ENCODE results near the gene AGTRAP. TPM values are rescaled to one million over a fixed set of nuclear protein-coding genes. Genes with fewer than 3 reads are reported as not detected.

The AGTRAP gene
- total RNA-seq, 1 experiment from 2014 or later = 57.0 TPM

GRCh38 chr1:11740258-11741192 is 4.6 kb downstream of the AGTRAP start:
- no peaks in the 10 kb centered on the region for H3K27me3 ChIP-seq (ENCODE audit: control insufficient read depth, insufficient read depth, low read length)
- peaks cover 11% of the 10 kb centered on the region for H3K4me1 ChIP-seq (ENCODE audit: control insufficient read depth, insufficient read depth, low read length)
- no peak overlapping the region for H3K4me3 ChIP-seq (ENCODE audit: low read depth in 2 of 2, low read length in 2 of 2)
- H3K9me3 ChIP-seq (ENCODE audit: control insufficient read depth, insufficient read depth, low read depth, low read length) = no peaks in the 10 kb centered on the region
- intact Hi-C loops (cut with micrococcal nuclease; ENCODE audit: unreplicated experiment) = no loop called here
- in situ Hi-C loops (cut with HindIII; ENCODE audit: low pct_unique_long_range_greater_than_20kb, low sequenced_read_pairs) = no loop called here
- H3K36me3 ChIP-seq (ENCODE audit: control insufficient read depth, insufficient read depth, low read length) = no peaks in the 10 kb centered on the region; the same call in none of the 2 replicates
- TF ChIP-seq TCF7L2 (IDR thresholded peaks at IDR 0.05; ENCODE audit: low read depth, low read length) (no peak), REST (IDR thresholded peaks at IDR 0.05; ENCODE audit: insufficient read depth in 1 of 2, low read depth in 2 of 2, low read length in 1 of 2) (no peak), SIN3A (IDR thresholded peaks at IDR 0.05; ENCODE audit: borderline replicate concordance, insufficient read depth, low read depth, low read length) (no peak), CTCF (IDR thresholded peaks at IDR 0.05) (no peak), POLR2AphosphoS5 (IDR thresholded peaks at IDR 0.05; ENCODE audit: low read depth, low read length) (no peak)
- BruUV-seq (replicated peaks) = no TSS peak
- ATAC-seq (no peak), DNase-seq (ENCODE audit: low read depth, low spot score) (no peak)
- no peak overlapping the region for H3K27ac ChIP-seq (ENCODE audit: low read length)
- CTCF ChIA-PET = no interaction called here
- POLR2A ChIA-PET = no interaction called here

- ChIA-PET CTCF (no interaction called here), POLR2A (no interaction called here)
- Histone ChIP-seq H3K27ac (ENCODE audit: low read length) (no peak overlapping the region), H3K4me1 (ENCODE audit: control insufficient read depth, insufficient read depth, low read length) (peaks cover 9% of the 10 kb centered on the region), H3K4me3 (ENCODE audit: low read depth in 2 of 2, low read length in 2 of 2) (no peak overlapping the region), H3K9me3 (ENCODE audit: control insufficient read depth, insufficient read depth, low read depth, low read length) (no peaks in the 10 kb centered on the region), H3K36me3 (ENCODE audit: control insufficient read depth, insufficient read depth, low read length) (no peaks in the 10 kb centered on the region; the same call in 1 of the 2 replicates), H3K27me3 (ENCODE audit: control insufficient read depth, insufficient read depth, low read length) (no peaks in the 10 kb centered on the region)
- in situ Hi-C loops (cut with HindIII; ENCODE audit: low pct_unique_long_range_greater_than_20kb, low sequenced_read_pairs) (no loop called here), intact Hi-C loops (cut with micrococcal nuclease; ENCODE audit: unreplicated experiment) (no loop called here)
- TF ChIP-seq CTCF (IDR thresholded peaks at IDR 0.05) = no peak
- TF ChIP-seq POLR2AphosphoS5 (IDR thresholded peaks at IDR 0.05; ENCODE audit: low read depth, low read length) = no peak
- no peak for TF ChIP-seq REST (IDR thresholded peaks at IDR 0.05; ENCODE audit: insufficient read depth in 1 of 2, low read depth in 2 of 2, low read length in 1 of 2)
- no peak for TF ChIP-seq TCF7L2 (IDR thresholded peaks at IDR 0.05; ENCODE audit: low read depth, low read length)
- no peak for TF ChIP-seq SIN3A (IDR thresholded peaks at IDR 0.05; ENCODE audit: borderline replicate concordance, insufficient read depth, low read depth, low read length)
- no TSS peak for BruUV-seq (replicated peaks)
- ATAC-seq (no peak), DNase-seq (ENCODE audit: low read depth, low spot score) (no peak)
Observed at GRCh38 chr1:11741482-11741881, 5.5 kb downstream of the AGTRAP start.

All from Panc1 (cell line).